Forelimb muscle (tissue), 1 donor: ENCODE results near the gene ABCD1. TPM values are rescaled to one million over a fixed set of nuclear protein-coding genes. Genes with fewer than 3 reads are reported as not detected.
"Not testable (repeated sequence)": the region's sequence is repeated elsewhere in the genome, so short reads cannot be mapped to it uniquely, and the experiment has no call there.

ENCODE experiments used
- DNase-seq: peaks from one replicate; pipeline ENCODE4 v3.0.0-alpha.2; 2013; ENCODE audit warnings: low read depth
- polyA plus RNA-seq: library from polyadenylated mRNA; unstranded; fragments of 120-200 nt; gene quantifications from one replicate; pipeline ENCODE4 v1.2.1, GENCODE V29; 2013; ENCODE audit not compliant: insufficient read length

ABCD1 gene
- polyA plus RNA-seq, 1 donor = 10.3 TPM

GRCh38 chrX:153709726-153710674 is 14.7 kb upstream of the ABCD1 start:
- no peak for DNase-seq

- DNase-seq = no peak
These were observed 10.4 kb upstream of the ABCD1 start for GRCh38 chrX:153714256-153714655.

- no peak for DNase-seq
These were observed 7.2 kb upstream of the ABCD1 start for GRCh38 chrX:153717445-153717844.

GRCh38 chrX:153719238-153719637 is 5.4 kb upstream of the ABCD1 start:
- DNase-seq = no peak

- DNase-seq = no peak
These were observed 5.0 kb upstream of the ABCD1 start for GRCh38 chrX:153719701-153720100.

GRCh38 chrX:153722704-153723350 is 1.8 kb upstream of the ABCD1 start:
- no peak for DNase-seq

- DNase-seq = no peak
These were observed 1.1 kb upstream of the ABCD1 start for GRCh38 chrX:153723351-153724251.

GRCh38 chrX:153725039-153725831 is 579 bp downstream of the ABCD1 start:
- no peak for DNase-seq

- DNase-seq = no peak
These were observed 1.2 kb downstream of the ABCD1 start for GRCh38 chrX:153725832-153726285.

- no peak for DNase-seq
These were observed 1.8 kb downstream of the ABCD1 start for GRCh38 chrX:153726286-153727122.

GRCh38 chrX:153727123-153727931 is 2.7 kb downstream of the ABCD1 start:
- no peak for DNase-seq

GRCh38 chrX:153728095-153728494 is 3.4 kb downstream of the ABCD1 start:
- no peak for DNase-seq

GRCh38 chrX:153728951-153729631 is 4.4 kb downstream of the ABCD1 start:
- DNase-seq = no peak

- DNase-seq = not testable (repeated sequence)
These were observed 5.5 kb downstream of the ABCD1 start for GRCh38 chrX:153730115-153730514.

- DNase-seq = no peak
These were observed 6.6 kb downstream of the ABCD1 start for GRCh38 chrX:153731117-153731844.

GRCh38 chrX:153731845-153732215 is 7.2 kb downstream of the ABCD1 start:
- DNase-seq = no peak

GRCh38 chrX:153732401-153732800 is 7.7 kb downstream of the ABCD1 start:
- DNase-seq = no peak

- no peak for DNase-seq
These were observed 9.1 kb downstream of the ABCD1 start for GRCh38 chrX:153733651-153734240.
